H1 (cell line): ENCODE results near the gene MRAP2. TPM values are rescaled to one million over a fixed set of nuclear protein-coding genes. Genes with fewer than 3 reads are reported as not detected.

Experiments used
- CBX8 ChIP-seq: fragments of 300-800, 300-1000 bp; sonication (generic); IDR thresholded peaks from 2 replicates; pipeline ENCODE4 v1.7.1; 2016; ENCODE audit warnings: low read depth, low read length, borderline replicate concordance
- CREB1 ChIP-seq: IDR thresholded peaks from 2 replicates; pipeline ENCODE4 v1.6.1; 2012; ENCODE audit warnings: inconsistent platforms
- EP300 ChIP-seq, 2 experiments: IDR thresholded peaks; 1 replicate in 1 of 2; 2 replicates in 1 of 2; pipeline ENCODE4 v1.6.1; 2011 to 2012; ENCODE audit warnings: low read depth in 2 of 2, low read length in 2 of 2, mild to moderate bottlenecking in 2 of 2, borderline replicate concordance in 1 of 2, inconsistent platforms in 1 of 2, moderate library complexity in 1 of 2
- POLR2AphosphoS5 ChIP-seq: IDR thresholded peaks from 2 replicates; pipeline ENCODE4 v1.6.1; 2011; ENCODE audit warnings: low read depth, low read length
- SRF ChIP-seq: IDR thresholded peaks from 2 replicates; pipeline ENCODE4 v1.6.1; 2011; ENCODE audit warnings: mild to moderate bottlenecking, low read depth, low read length, moderate library complexity
- TCF12 ChIP-seq: IDR thresholded peaks from 2 replicates; pipeline ENCODE4 v1.6.1; 2011; ENCODE audit warnings: low read depth, mild to moderate bottlenecking, low read length
- polyA plus RNA-seq, 7 experiments: library from polyadenylated mRNA; depleted of rRNA in 3 of 7; stranded (reverse) in 5 of 7; unstranded in 2 of 7; fragments of >200 nt in 5 of 7; fragments of 200-250 nt in 2 of 7; gene quantifications; 1 replicate in 5 of 7; 2 replicates in 1 of 7; 4 replicates in 1 of 7; pipeline versions ENCODE4 v1.2.1 to v1.2.3, GENCODE V29; 2011 to 2013; ENCODE audit warnings: missing spikeins in 2 of 7, mixed read lengths in 2 of 7
- total RNA-seq: library from RNA; stranded (reverse); fragmentation: NEBNext Ultra II Directional; extraction: Animal tissue kit (Norgen Biotek cat#: 25700); gene quantifications from 2 replicates; pipeline ENCODE4 v1.2.1, GENCODE V29; 2021

Gene MRAP2
- total and polyA plus RNA-seq, 2 of the 8 experiments (the other 6 are each of a cell fraction or from before 2014, with no cell fraction given) = 5.0 to 11.0 TPM

DNA sequence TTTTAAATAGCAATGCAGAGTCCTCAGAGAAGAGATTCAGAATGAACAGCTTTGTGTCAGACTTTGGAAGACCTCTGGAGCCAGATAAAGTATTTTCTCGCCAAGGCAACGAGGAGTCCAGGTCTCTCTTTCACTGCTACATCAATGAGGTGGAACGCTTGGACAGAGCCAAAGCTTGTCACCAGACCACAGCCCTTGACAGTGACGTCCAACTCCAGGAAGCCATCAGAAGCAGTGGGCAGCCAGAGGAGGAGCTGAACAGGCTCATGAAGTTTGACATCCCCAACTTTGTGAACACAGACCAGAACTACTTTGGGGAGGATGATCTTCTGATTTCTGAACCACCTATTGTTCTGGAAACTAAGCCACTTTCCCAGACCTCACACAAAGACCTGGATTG is 55.5 kb downstream of the MRAP2 start (continued):
- TF ChIP-seq TCF12 (no peak), POLR2AphosphoS5 (no peak), CREB1 (no peak), EP300 (IDR thresholded peaks at IDR 0.05; ENCODE audit: borderline replicate concordance in 1 of 2, low read depth in 2 of 2, low read length in 2 of 2) (no peak), SRF (no peak), CBX8 (no peak)
- TF ChIP-seq, all 59 proteins: peak for 0
